HepG2 (cell line): Measurements from ENCODE around the gene LAMC3. TPM values are rescaled to one million over a fixed set of nuclear protein-coding genes. Genes with fewer than 3 reads are reported as not detected.
A peak's percentile ranks its signal among the peaks of the same experiment; 100 is the strongest.

Experiments used
- ARID2 ChIP-seq: sonication (generic); formaldehyde crosslinking; IDR thresholded peaks from 2 replicates; pipeline ENCODE4 v1.8.1; 2022; ENCODE audit warnings: mild to moderate bottlenecking, missing genetic modification reagents, borderline replicate concordance
- BRCA1 ChIP-seq: sonication (generic); formaldehyde crosslinking; IDR thresholded peaks from 2 replicates; pipeline ENCODE4 v1.4.0; 2020; ENCODE audit warnings: missing genetic modification reagents
- ELF3 ChIP-seq: IDR thresholded peaks from 2 replicates; pipeline ENCODE4 v1.6.1; 2016; ENCODE audit warnings: missing genetic modification reagents, missing compliant biosample characterization
- GMEB1 ChIP-seq: sonication (generic); formaldehyde crosslinking; IDR thresholded peaks from 2 replicates; pipeline ENCODE4 v1.5.1; 2020; ENCODE audit warnings: missing genetic modification reagents, mild to moderate bottlenecking, borderline replicate concordance
- KDM1A ChIP-seq: IDR thresholded peaks from 2 replicates; pipeline ENCODE4 v1.6.1; 2016; ENCODE audit warnings: missing compliant biosample characterization
- MBNL3 ChIP-seq: fragments of 250-450 bp; sonication (Bioruptor Pico); conservative IDR thresholded peaks from 2 replicates; pipeline ENCODE4 v1.8.0; 2022; ENCODE audit warnings: mild to moderate bottlenecking, inconsistent platforms
- MXD4 ChIP-seq: IDR thresholded peaks from 2 replicates; pipeline ENCODE4 v1.6.1; 2016; ENCODE audit warnings: mild to moderate bottlenecking, missing biosample characterization, missing genetic modification reagents
- NFKBIZ ChIP-seq: IDR thresholded peaks from 2 replicates; pipeline ENCODE4 v1.6.1; 2018; ENCODE audit warnings: missing genetic modification reagents, missing compliant biosample characterization
- PLRG1 ChIP-seq: fragments of 450-650 bp; conservative IDR thresholded peaks from 2 replicates; pipeline ENCODE4 v1.6.1; 2016
- POGZ ChIP-seq: sonication (generic); formaldehyde crosslinking; IDR thresholded peaks from 2 replicates; pipeline ENCODE4 v1.4.0; 2020; ENCODE audit warnings: mild to moderate bottlenecking, missing genetic modification reagents
- PRDM15 ChIP-seq: sonication (generic); formaldehyde crosslinking; IDR thresholded peaks from 2 replicates; pipeline ENCODE4 v1.4.0; 2020; ENCODE audit warnings: missing genetic modification reagents
- REL ChIP-seq: sonication (generic); formaldehyde crosslinking; conservative IDR thresholded peaks from 2 replicates; pipeline ENCODE4 v1.8.0; 2022; ENCODE audit warnings: mild to moderate bottlenecking, missing genetic modification reagents, moderate library complexity
- SMARCE1 ChIP-seq: fragments of 450-650 bp; IDR thresholded peaks from 2 replicates; pipeline ENCODE4 v1.6.1; 2017; ENCODE audit warnings: borderline replicate concordance
- TMF1 ChIP-seq: sonication (generic); formaldehyde crosslinking; IDR thresholded peaks from 2 replicates; pipeline ENCODE4 v1.8.1; 2022; ENCODE audit warnings: low read depth, missing genetic modification reagents
- TRIM24 ChIP-seq: sonication (generic); formaldehyde crosslinking; IDR thresholded peaks from 2 replicates; pipeline ENCODE4 v1.8.0; 2022; ENCODE audit warnings: mild to moderate bottlenecking, missing genetic modification reagents
- ZFP36L2 ChIP-seq: sonication (generic); formaldehyde crosslinking; IDR thresholded peaks from 2 replicates; pipeline ENCODE4 v1.4.0; 2020; ENCODE audit warnings: missing genetic modification reagents
- ZNF124 ChIP-seq: sonication (generic); formaldehyde crosslinking; IDR thresholded peaks from 2 replicates; pipeline ENCODE4 v1.4.0; 2020; ENCODE audit warnings: missing genetic modification reagents
- ZNF234 ChIP-seq: sonication (generic); formaldehyde crosslinking; conservative IDR thresholded peaks from 2 replicates; pipeline ENCODE4 v1.5.1; 2020; ENCODE audit warnings: mild to moderate bottlenecking, missing genetic modification reagents
- ZNF34 ChIP-seq: sonication (generic); formaldehyde crosslinking; IDR thresholded peaks from 2 replicates; pipeline ENCODE4 v1.4.0; 2020; ENCODE audit warnings: mild to moderate bottlenecking, missing genetic modification reagents, borderline replicate concordance
- ZNF660 ChIP-seq: sonication (generic); formaldehyde crosslinking; IDR thresholded peaks from 2 replicates; pipeline ENCODE4 v1.5.1; 2020; ENCODE audit warnings: mild to moderate bottlenecking, low read depth, missing genetic modification reagents, borderline replicate concordance
- ZNF75D ChIP-seq: sonication (generic); formaldehyde crosslinking; IDR thresholded peaks from 2 replicates; pipeline ENCODE4 v1.8.1; 2023; ENCODE audit warnings: missing genetic modification reagents, mild to moderate bottlenecking, borderline replicate concordance
- ZSCAN22 ChIP-seq: sonication (generic); formaldehyde crosslinking; IDR thresholded peaks from 2 replicates; pipeline ENCODE4 v1.4.0; 2020; ENCODE audit warnings: mild to moderate bottlenecking, missing genetic modification reagents
- polyA plus RNA-seq, 8 experiments: library from polyadenylated mRNA; depleted of rRNA in 3 of 8; stranded (reverse) in 7 of 8; unstranded in 1 of 8; fragments of >200 nt; fragmentation: Illumina TruSeq in 4 of 8; extraction: Trizol in 4 of 8; gene quantifications; 2 replicates each; pipeline versions ENCODE4 v1.2.1 to v1.2.3, GENCODE V29; 2011 to 2016; ENCODE audit warnings: low read depth in 4 of 8, missing spikeins in 1 of 8, mixed read lengths in 1 of 8; ENCODE audit not compliant: insufficient read depth in 1 of 8
- total RNA-seq, 5 experiments: library from RNA; depleted of rRNA; stranded (reverse); fragments of >200 nt; fragmentation: Illumina TruSeq; extraction: Trizol; gene quantifications; 2 replicates each; pipeline ENCODE4 v1.2.3, GENCODE V29; 2016; ENCODE audit warnings: low read depth in 1 of 5
- TF ChIP-seq, protein P1 (sequence below): sonication (generic); formaldehyde crosslinking; conservative IDR thresholded peaks from 2 replicates; pipeline ENCODE4 v1.8.0; 2022; ENCODE audit warnings: missing genetic modification reagents
- TF ChIP-seq, protein P2 (sequence below): sonication (generic); formaldehyde crosslinking; IDR thresholded peaks from 2 replicates; pipeline ENCODE4 v1.8.1; 2023; ENCODE audit warnings: mild to moderate bottlenecking, moderate library complexity, missing genetic modification reagents

Gene LAMC3
- total and polyA plus RNA-seq, 2 of the 13 experiments (the other 11 are each of a cell fraction or from before 2014, with no cell fraction given): 0.07 to 0.57 TPM

DNA sequence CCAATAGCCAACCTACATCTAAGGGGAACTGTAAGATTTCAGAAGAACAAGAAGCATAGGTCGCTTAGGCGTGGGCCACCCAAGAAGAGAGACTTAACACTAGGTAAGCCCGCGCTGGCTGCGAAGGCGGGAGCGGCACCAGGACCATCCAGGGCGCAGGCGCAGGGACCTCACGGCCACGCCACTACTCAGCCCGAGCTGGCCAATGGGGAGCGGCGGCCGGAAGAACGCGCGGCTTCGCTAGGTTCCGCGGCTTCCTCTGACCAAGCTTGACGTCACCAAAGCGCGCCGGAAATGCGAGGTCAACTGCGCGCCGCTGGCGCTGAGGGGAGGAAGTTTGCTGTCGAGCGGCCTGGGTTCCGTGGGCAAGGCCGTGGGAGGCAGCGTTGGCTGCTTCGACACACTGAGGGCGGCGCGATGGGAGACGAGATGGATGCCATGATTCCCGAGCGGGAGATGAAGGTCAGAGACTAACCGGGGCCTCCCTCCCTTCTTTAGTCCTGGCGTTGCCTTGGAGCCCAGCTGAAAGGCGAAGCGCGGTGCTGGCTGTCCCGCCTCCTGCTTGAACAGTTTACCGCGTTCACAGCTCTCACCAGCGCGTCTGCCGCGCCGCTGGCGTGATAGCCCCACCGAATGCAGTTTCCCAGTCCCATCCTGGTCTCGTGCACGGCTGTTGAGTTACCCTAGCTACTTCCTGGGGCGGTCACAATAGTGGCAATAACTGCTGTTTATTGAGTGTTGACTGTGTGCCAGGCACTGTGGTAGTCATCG, 116.5 kb downstream of the LAMC3 start, which contains the start of gene NUP214 (continued):
- TF ChIP-seq TMF1 (CRISPR knock-in tag) (no peak), ELF3 (CRISPR knock-in tag) (peak; percentile 93), TRIM24 (CRISPR knock-in tag) (no peak), BRCA1 (CRISPR knock-in tag) (no peak), ZNF34 (CRISPR knock-in tag) (no peak), SMARCE1 (no peak), ZFP36L2 (no peak), ZNF75D (no peak), POGZ (CRISPR knock-in tag) (peak; percentile 98), REL (CRISPR knock-in tag) (0 out of 2 replicates have a peak, but pooled peaks have one; percentile 79), ZSCAN22 (CRISPR knock-in tag) (no peak), ARID2 (CRISPR knock-in tag) (no peak), ZNF234 (CRISPR knock-in tag) (no peak), NFKBIZ (CRISPR knock-in tag) (no peak), PRDM15 (CRISPR knock-in tag) (no peak), KDM1A (CRISPR knock-in tag) (no peak), MBNL3 (CRISPR knock-in tag) (no peak), ZNF660 (CRISPR knock-in tag) (no peak), ZNF124 (CRISPR knock-in tag) (no peak), GMEB1 (CRISPR knock-in tag) (peak; percentile 93), MXD4 (CRISPR knock-in tag) (peak; percentile 86; the same call in 1 of the 2 replicates), PLRG1 (no peak)
- TF ChIP-seq, protein P1, sequence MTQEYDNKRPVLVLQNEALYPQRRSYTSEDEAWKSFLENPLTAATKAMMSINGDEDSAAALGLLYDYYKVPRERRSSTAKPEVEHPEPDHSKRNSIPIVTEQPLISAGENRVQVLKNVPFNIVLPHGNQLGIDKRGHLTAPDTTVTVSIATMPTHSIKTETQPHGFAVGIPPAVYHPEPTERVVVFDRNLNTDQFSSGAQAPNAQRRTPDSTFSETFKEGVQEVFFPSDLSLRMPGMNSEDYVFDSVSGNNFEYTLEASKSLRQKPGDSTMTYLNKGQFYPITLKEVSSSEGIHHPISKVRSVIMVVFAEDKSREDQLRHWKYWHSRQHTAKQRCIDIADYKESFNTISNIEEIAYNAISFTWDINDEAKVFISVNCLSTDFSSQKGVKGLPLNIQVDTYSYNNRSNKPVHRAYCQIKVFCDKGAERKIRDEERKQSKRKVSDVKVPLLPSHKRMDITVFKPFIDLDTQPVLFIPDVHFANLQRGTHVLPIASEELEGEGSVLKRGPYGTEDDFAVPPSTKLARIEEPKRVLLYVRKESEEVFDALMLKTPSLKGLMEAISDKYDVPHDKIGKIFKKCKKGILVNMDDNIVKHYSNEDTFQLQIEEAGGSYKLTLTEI (CRISPR knock-in tag): no peak
- TF ChIP-seq, protein P2, sequence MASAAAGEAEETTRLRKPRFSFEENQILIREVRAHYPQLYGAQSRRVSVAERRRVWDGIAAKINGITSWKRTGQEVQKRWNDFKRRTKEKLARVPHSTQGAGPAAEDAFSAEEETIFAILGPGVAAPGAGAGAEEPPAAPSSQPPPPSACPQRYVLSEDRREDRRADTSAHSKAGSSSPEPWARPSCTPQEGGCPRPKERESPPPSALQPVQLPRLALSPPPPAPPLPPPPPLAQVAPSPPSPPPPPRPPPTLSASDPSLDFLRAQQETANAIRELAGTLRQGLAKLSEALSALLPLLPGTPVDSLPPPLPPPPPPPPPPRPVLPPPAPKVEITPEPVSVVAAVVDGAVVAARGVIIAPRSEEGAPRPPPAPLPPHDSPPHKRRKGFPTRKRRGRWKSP (CRISPR knock-in tag): no peak
